Head of caudate nucleus (tissue), 42 donors: Measurements from ENCODE around the gene MATK.

Experiments used
- DNase-seq, 42 donors: peaks; one replicate each; pipeline versions ENCODE4 v3.0.0 to v3.0.0-alpha.2; 2020 to 2021; ENCODE audit warnings: mixed read lengths in 7 of 42
- intact Hi-C: fragments of 100-400 bp; cut with DNase I; formaldehyde crosslinking; loops from one replicate; pipeline ENCODE4 v1.15.0; 2022

The MATK gene

DNA sequence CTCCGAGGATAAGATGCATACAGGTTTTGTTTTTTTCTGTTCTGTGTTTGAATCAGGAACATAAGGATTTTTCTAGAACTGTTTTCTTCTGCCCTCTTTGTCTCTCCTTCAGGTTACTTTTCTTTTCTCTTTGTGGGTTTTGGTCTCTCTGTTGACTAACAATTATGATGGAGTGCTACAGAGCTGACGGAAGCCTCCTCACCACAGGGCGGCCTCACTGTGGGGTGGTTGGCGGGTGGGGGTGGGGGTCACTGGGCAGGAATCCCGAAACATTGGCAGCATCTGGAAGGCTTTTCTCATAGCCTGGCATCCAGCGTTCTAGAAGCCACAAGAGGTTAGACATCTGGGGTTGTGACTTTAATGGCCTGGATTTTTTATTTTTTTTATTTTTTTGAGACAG lies 12.0 kb upstream of the MATK start:
- intact Hi-C loops: no loop called here
- no peak for DNase-seq

DNA sequence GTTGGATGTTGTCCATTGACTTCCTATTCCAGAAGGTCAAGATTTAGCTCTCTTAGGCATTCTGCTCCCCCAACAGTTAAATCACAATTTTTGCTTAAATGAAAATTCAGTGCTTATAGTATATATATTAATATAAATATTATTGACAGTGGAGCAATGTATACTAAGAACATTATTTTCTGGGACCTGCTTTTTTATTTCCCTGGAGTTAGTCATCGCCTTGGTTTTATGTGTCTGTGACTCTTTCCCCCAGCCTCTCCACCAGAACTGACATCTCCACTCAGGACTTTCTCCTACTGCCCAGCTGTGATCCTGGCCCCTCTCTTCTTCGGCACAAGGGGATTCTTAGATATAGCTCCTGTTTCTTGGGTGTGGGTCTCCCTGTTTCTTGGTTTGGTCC lies 10.2 kb upstream of the MATK start:
- intact Hi-C loops: no loop called here
- DNase-seq: no peak

DNA sequence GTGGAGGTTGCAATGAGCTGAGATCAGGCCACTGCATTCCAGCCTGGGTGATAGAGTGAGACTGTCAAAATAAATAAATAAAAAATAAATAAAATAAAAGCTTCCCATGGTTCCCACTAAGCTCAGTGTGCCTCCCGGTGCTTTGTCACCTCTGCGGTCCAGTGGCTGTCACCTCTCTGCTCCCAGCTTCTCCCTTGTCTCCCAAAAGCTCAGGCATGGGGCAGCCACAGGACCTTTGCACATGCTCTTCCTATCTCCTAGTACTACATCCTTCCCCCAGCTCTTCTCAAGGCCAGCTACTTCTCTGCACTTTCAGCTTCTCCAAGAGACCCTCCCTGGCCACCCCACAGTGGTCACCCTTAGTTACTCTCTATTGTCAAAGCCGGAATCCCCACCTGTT lies 7.6 kb upstream of the MATK start:
- intact Hi-C loops: no loop called here
- no peak for DNase-seq

DNA sequence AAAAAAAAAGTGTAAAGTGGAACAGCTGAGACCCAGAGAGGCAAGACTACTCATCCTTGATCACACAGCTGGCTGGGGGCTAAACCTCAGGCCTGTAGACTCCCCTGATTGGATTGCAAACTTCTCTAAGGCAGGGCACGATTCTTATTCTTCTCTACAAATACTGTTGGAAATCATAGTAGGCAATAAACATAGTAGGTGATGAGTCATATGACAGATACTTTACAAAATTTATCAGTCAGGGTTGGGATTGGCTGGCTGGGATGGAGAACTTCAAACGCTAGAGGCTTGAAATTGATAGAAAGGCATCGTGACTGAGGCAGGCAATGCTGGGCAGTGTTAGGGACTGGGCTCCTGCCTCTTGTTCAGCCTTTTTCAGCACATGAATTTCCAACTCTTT lies 5.9 kb upstream of the MATK start:
- no peak for DNase-seq
- intact Hi-C loops: no loop called here

DNA sequence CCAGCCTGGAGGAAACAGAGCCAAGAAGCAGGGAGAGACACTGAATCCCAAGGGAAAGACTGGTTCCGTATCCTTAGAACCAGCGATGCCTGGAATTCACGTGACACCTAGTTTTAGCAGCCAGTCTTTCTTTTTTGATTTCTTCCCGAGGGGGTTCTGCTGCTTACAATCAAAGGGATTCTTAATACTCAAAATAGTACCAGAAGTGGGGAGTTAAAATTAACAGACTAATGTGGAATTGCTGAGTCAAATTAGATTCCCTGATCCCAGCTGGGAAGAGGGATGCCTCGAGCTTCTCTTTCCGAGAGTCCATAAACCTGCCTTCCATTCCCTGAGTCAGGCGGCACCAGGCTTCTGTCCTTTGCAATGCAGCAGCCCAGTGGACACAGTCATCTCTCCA lies 4.8 kb upstream of the MATK start:
- DNase-seq: no peak
- intact Hi-C loops: no loop called here

DNA sequence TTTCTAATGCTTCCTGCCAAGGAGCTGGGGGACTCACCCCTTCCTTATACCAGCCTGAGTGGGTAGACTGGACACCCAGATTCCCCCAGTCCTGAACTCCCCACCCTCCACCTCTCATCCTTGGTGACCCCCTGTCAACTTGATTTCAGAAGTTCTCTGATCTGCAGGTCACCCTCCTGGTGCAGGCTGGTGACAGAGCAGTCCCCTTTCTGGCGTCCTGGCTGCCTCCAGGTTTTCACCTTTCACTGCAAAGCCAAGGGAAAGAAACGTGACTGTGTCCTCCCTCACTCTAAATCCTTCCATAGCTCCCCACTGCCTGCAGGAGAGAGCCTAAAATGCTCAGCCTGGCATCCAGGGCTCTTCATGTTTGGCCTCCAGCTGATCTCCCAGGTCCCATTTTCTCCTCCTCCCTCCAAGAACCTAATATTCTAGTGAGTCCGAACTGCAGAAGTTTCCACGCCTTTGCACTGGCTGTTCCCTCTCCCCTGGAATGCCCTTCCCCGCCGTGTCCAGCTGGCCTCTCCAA lies 4.1 kb upstream of the MATK start:
- no peak for DNase-seq
- intact Hi-C loops: no loop called here

DNA sequence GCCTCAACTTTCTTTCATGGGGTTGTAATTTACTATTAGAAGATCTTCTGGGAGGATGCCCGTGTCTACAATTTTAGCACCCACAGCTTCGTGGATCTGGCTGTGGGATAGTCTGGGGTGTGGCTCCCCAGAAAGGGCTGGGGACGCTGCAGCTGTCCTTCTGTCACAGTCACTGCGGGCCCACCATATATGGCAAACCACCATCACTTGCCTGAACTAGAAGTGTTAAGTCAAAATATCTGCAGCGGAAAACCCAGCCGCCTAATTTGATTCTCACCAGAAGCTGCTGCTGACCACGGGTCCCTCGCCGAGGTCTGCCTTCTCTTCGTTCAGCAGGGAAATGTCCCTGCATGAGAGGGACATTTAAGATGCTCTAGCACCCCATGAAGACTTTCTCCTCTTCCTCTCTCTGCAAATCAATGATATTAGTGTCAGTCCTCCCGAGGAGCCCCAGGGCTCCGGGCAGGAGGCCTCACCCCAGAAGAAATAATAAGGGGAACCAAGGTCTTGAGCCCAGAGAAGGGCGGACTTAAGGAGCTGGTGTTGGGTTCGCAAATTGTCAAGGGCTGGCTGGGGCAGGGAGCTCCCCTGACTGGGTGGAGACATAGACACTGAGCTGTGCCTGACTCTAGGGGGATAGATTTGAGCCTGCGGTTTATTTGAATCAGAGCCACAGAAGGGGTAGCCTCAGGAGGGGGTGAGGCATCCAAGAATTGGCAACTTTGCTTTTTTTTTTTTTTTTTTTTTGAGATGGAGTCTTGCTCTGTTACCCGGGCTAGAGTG lies 3.0 kb upstream of the MATK start:
- intact Hi-C loops: no loop called here
- DNase-seq: no peak

DNA sequence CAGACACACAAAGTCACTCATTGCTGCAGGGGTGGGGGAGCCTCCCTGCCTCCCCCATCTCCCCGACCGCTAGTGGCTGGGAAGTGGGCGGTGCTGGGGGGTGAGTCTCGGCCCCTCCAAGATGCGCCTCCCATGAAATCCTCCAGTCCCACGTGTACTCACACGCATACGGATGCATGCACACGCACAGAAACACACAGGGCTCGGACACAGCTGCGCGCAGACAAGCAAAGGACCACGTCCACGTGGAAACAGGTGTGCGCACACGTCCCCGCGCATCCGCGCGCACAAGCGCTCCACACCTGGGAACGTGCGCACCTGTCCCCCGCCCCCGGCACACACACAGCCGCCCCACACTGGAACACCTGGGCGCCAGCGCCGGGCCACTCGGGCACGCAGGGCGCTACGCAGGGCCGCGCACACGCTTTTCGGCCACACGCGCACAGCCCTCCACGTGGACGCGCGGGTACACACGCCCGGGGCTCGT lies 687 bp downstream of the MATK start:
- intact Hi-C loops: no loop called here
- DNase-seq: peak in 19 of 42 donors; percentile 10 to 53 (median 34)

DNA sequence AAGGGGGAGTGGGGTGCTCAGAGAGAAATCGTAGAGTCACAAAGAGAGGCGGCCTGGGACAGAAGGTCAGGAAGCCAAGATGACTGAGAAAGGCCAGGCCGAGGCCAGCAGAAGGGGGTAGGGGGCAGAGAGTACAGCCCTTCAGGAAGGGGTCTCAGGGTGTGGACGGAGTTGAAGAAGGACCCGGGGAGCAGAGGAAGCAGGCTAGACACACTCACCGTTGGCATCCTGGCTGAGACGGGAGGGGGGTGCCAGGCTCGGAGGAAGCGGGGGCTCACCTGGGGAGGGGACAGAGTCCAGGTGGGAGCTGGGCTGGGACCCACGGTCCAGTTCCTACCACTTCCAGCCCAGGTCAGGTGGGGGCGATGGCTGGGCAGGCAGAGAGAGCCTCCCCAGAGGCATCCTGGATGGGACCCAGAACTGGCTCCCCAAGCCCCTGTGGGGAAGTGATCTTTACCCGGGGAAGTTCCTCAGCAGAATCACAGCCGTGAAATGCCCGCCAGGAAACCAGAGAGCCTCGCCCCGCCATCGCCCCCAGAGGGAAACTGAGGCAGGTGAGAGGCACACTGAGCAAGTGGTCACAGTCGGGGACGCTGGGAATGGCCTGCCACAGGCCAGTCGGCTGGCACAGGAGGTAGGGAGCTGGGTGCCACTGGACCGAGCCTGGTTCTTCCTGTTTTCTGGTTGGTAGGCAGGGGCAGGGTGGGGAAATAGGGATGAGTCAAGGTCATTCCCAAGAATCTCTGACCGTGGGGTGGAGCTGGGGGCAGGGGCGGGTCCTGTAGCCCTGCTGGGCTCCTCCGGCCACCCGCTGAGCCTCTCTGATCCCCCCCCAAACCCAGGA lies 1.4 kb downstream of the MATK start:
- no peak for DNase-seq
- intact Hi-C loops: no loop called here

DNA sequence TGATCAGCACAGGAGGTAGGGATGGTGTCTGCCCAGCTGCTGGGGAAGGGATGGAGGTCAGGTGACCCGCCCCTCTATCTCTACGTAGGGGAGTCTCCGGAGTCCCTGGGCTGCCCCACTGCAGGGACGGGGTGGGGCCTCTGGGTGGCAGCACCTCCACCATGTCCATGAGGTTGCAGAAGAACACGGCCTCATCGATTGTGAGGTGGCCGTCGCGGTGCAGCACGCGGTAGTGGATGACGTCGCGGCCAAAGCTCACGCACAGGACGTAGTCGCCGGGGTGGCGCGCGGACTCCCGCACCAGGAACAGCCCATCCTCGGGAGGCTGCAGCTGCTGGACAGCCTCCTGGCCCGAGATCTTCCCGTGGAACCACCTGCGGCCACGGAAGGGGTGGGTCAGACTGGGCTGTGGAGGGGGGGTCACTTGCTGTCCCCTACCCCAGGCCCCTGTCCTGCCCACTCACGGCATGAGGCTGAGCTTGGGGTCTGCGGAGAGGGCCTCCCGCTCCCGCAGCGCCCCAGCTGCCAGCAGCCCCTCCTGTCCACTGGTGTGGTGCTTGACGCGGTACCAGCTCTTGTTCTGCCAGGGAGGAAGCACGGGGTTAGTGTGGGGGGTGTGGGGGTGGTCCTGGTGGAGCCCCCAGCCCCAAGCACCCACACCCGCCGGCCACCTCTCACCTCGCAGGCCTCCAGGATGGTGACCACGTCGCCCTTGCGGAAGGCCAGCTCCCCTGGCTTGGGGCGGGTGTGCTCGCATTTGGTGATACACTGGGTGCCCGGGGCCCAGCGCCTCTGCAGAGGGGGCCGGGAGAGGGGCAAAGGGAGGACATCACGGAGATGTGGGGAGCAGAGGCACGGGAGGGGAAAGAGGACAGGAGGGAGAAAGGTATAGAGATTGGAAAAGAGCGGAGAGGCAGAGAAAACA lies 2.3 kb downstream of the MATK start:
- no peak for DNase-seq
- intact Hi-C loops: no loop called here

DNA sequence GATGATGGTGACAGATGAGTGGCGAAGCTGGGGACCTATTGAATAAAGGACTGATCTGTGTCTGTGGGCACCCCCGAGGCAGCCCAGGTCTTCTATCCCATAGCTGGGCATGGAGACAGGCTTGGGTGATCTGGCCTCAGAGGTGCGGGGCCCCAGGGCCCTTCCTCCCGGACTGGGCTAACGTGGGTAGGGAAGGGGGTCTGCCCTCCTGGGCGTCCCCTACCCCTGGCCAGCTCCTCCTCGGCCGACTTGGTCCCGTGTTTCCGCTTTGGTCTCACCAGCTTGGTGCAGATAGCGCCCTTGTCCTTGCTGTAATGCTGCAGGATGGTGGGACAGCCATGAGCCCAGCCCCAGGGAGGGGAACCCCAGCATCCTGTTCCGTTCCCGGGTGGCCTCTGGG lies 3.3 kb downstream of the MATK start:
- intact Hi-C loops: no loop called here
- DNase-seq: no peak

DNA sequence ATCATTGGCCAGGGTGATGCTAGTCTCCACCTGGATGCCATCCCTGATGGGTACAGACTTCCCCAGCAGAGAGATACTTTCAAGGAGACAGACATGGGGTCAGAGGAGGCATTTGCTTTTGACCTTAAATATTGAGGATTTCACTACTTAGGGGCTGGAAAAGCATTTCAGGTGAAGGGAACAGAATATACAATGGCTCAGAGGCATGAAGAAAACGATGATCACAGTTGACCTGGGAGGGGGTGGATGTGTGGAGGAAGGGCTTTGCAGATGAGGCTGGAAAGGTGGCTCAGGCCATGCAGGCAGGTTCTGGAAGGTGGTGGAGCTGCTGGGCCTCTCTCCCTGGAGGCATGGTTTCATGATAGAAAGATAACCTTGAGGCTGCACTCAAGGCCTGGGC lies 3.9 kb downstream of the MATK start:
- intact Hi-C loops: no loop called here
- no peak for DNase-seq

DNA sequence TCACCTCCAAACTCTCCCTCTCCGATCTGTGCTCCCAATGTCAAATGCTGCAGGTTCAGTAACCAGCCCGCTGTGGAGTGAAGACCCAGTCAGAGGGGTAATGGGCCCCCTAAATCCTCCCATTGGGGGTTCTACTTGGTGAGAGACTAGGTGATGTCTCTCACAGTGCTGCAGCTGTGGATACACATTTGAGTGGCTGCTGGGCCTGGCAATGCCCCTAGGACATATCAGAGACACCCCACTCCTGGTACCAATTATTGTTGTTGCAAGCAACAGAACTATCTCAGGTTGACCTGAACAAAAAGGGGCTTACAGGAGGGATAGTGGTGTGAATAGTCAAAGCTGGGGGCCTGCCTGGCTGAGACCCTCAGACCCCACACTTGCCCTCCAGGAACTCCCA lies 4.6 kb downstream of the MATK start:
- intact Hi-C loops: no loop called here
- no peak for DNase-seq

DNA sequence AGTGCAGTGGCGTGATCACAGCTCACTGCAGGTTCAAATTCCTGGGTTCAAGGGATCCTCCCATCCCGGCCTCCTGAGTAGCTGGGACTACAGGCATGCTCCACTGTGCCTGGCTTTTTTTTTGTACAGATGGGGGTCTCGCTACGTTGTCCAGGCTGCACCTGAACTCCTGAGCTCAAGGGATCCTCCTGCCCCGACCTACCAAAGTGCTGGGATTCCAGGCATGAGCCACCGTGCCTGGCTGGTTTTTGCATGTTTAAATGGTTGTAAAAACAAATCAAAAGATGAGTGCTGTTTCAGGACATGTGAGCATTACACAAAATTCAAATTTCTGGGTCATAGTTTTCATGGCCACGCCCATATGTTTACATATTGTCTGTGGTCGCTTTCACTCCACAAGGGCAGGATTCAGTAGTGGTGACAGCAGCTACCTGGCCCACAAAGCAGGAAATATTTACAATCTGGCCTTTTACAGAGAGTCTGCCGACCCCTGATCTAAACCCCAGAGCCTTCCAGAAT lies 5.3 kb downstream of the MATK start:
- intact Hi-C loops: no loop called here
- DNase-seq: no peak

DNA sequence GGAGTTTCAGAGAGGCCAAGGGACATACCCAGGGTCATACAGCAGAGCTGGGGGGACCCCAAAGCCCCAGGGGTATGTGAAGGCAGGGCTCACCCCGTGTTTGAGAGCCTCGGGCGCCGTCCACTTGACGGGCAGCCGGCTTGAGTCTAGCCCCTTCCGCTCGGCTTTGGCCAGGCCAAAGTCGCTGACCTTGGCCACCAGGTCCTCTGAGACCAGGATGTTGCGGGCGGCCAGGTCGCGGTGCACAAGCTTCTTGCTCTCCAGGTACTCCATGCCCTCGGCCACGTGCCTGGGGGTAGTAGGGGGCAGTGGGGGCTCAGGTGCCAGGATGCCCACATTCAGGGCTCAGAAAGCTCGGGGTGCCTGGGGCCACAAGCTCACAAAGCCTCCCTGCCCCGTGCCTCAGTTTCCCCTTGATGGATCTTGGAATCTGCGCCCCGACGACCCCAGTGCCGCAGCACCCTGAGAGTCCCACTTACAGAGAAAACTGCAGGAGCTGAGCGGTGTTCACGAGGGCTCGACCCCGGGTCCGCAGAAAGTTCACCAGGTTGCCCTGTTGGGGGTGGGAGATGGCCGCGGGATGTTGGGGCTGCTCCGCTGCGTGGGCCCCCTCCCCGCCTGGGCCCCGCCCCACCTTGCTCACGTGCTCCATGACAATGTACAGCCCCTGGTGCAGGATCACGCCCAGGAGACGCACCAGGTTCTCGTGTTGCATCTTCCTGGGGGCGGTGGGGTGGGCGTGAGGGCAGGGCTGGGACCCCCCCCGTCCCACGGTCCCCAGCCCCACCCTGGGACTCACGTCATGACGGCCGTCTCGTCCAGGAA lies 7.1 kb downstream of the MATK start:
- DNase-seq: no peak
- intact Hi-C loops: no loop called here

DNA sequence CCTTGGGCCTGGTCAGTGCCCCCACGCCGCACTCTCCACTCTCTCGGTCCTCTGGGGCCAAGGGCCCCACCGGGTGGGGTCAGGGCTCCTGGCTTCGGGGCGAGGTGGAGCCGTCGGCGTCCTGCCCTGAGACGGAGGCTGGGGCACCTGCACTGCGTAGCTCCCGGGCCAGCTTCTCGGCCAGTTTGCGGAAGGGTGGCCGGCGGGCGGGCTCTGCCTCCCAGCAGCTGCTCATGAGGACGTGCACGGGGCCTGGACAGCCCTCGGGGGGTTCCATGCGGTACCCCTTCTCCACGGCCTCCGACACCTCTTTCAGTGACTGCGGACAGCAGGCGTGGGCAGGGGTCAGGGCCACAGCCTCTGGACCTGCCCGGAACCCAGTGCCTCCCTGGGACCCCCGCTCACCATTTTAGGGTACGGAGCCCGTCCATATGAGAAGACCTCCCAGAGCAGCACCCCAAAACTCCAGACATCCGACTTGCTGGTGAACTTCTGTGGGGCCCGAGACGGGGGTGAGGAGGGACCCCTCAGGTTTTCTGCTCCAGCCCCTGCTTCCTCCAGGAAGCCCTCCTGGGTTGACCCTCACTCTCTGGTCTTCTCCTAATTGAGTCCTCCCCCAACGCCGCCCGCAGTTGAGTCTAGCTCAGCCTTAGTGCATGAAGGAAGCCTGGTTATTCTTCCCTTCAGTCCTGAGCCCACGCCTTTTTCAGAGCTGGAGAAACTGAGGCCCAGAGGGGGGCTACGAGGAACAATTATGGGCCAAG lies 7.9 kb downstream of the MATK start:
- intact Hi-C loops: no loop called here

DNA sequence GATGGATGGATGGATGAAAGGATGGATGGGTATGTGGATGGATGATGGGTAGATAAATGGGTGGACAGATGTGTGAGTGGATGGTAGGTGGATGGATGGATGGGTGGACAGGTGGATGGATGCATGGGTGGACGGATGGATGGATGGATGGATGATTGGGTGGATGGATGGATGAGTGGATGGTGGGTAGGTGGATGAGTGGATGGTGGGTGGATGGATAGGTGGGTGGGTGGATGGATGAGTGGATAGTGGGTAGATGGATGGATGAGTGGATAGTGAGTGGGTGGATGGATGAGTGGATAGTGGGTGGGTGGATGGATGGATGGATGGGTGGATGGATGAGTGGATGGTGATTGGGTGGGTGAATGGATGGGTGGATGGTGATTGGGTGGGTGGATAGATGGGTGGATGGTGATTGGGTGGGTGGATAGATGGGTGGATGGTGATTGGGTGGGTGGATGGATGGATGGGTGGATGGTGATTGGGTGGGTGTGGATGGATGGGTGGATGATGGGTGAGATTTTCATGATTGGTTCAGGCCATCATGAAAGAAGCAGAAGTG lies 9.6 kb downstream of the MATK start:
- DNase-seq: no peak
- intact Hi-C loops: no loop called here

More for the DNA sequence above, 7.9 kb downstream of the MATK start:
- no peak for DNase-seq
